Activated naive CD8-positive, alpha-beta T cell treated with anti-CD3 and anti-CD28 coated beads, Interleukin-2, amount 50 U/mL, for 24 hours (primary cell): ENCODE measurements around the gene ABCA4.
"Not testable (repeated sequence)": the region's sequence is repeated elsewhere in the genome, so short reads cannot be mapped to it uniquely, and the experiment has no call there.

Experiments
- ATAC-seq: fragments of 150-1000 bp; cut with Tn5 transposase; one replicate; pipeline ENCODE4 v1.10.0; 2021
- DNase-seq: peaks from one replicate; pipeline ENCODE4 v3.0.0; 2021
- H3K27ac Mint-ChIP-seq: one replicate; pipeline ENCODE4 v1.8.0; 2021; ENCODE audit warnings: mild to moderate bottlenecking, mixed read lengths
- H3K27me3 Mint-ChIP-seq: one replicate; pipeline ENCODE4 v1.8.0; 2021; ENCODE audit warnings: mixed read lengths
- H3K36me3 Mint-ChIP-seq: one replicate; pipeline ENCODE4 v1.8.0; 2021; ENCODE audit warnings: low read depth, mixed read lengths
- H3K4me1 Mint-ChIP-seq: one replicate; pipeline ENCODE4 v1.8.0; 2021; ENCODE audit warnings: mixed read lengths
- H3K4me3 Mint-ChIP-seq: one replicate; pipeline ENCODE4 v1.8.0; 2021; ENCODE audit warnings: mild to moderate bottlenecking, moderate library complexity, mixed read lengths
- H3K9me3 Mint-ChIP-seq: one replicate; pipeline ENCODE4 v1.8.0; 2021; ENCODE audit warnings: mixed read lengths

ABCA4 gene

DNA sequence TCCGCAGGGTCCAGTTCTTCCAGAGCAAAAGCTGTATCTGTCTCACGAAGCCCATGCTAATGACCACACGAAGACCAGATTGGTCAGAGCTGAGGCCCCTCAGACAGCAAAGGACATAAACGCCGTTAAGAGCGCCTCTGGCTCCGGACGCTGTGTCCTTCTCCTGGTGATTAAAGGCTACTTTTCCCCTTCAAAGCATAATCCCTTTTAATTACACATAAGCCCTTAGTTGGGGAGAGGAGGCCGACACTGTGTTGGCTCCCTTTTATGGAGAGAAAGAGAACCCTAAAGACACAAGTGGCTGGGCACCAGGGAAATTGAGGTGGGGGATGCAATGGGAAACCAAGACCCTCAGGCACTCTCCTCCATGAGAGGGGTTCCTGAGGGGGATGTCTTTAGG, at the start of gene ABCA4:
Gene ABCA4 (minus strand): TSS at position 158 of the 400 bp plus-strand sequence. CDS start 103 bp downstream, at position 55.
- Mint-ChIP-seq H3K27ac (no peak within 1 kb of the TSS), H3K9me3 (no peaks in the 10 kb centered on the region), H3K4me3 (no peak within 1 kb of the TSS), H3K4me1 (no peaks in the 10 kb centered on the region), H3K36me3 (no peaks in the 10 kb centered on the region), H3K27me3 (peaks cover 8% of the 10 kb centered on the region)
- ATAC-seq, result no peak
- DNase-seq, result no peak

DNA sequence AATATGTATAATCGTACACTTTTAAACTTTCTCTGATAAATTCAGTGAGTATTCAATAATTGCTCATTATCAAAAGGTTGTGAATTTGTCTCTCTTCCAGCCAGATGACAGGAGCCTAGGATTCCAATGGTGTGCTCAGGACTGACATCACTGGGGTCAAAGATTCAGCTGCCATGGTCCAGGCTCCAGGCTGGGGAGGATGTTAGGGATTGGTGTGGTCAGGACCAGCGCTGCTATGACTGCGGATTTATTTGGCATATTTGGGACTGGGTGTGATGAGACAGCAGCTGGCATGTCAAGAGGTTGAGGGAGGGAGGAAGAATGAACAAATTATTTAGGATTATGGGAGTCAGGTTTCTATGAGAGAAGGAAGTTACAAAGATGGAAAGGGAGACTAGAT, 48.2 kb upstream of the ABCA4 start:
- Mint-ChIP-seq H3K36me3 (no peaks in the 10 kb centered on the region), H3K9me3 (no peaks in the 10 kb centered on the region), H3K27ac (no peak overlapping the region), H3K4me3 (no peak overlapping the region), H3K4me1 (no peaks in the 10 kb centered on the region), H3K27me3 (peaks cover 9% of the 10 kb centered on the region)
- ATAC-seq, result no peak
- DNase-seq, result no peak

GRCh38 chr1:94165843-94166242, 44.9 kb upstream of the ABCA4 start:
- ATAC-seq, result no peak
- peaks cover 13% of the 10 kb centered on the region for H3K27me3 Mint-ChIP-seq
- no peaks in the 10 kb centered on the region for H3K36me3 Mint-ChIP-seq

GRCh38 chr1:94164885-94165284, 43.9 kb upstream of the ABCA4 start:
- DNase-seq, H3K4me3 Mint-ChIP-seq, H3K4me1 Mint-ChIP-seq, H3K36me3 Mint-ChIP-seq, H3K9me3 Mint-ChIP-seq, H3K27ac Mint-ChIP-seq, ATAC-seq: not testable (repeated sequence)
- peaks cover 13% of the 10 kb centered on the region for H3K27me3 Mint-ChIP-seq

More at GRCh38 chr1:94165843-94166242, 44.9 kb upstream of the ABCA4 start:
- Mint-ChIP-seq H3K4me3 (no peak overlapping the region), H3K27ac (no peak overlapping the region), H3K9me3 (no peaks in the 10 kb centered on the region), H3K4me1 (no peaks in the 10 kb centered on the region)
- no peak for DNase-seq

DNA sequence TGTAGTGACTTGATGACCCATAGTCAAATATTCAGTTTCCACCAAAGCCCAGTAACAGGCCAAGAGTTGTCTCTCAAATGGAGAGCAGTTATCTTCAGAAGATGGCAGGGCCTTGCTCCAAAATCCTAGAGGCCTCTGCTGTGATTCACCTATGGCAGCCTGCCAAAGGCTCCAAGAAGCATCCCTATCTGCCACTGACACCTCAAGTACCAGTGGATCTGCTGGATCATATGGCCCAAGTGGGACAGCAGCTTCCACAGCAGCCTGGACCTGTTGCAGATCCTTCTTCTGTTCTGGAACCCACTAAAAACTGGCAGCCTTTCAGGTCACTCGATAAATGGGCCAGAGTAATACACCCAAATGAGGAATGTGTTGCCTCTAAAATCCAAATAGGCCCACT, 43.2 kb upstream of the ABCA4 start:
- H3K27ac Mint-ChIP-seq, ATAC-seq, DNase-seq, H3K9me3 Mint-ChIP-seq, H3K36me3 Mint-ChIP-seq, H3K4me1 Mint-ChIP-seq, H3K4me3 Mint-ChIP-seq: not testable (repeated sequence)
- H3K27me3 Mint-ChIP-seq, result peaks cover 11% of the 10 kb centered on the region

DNA sequence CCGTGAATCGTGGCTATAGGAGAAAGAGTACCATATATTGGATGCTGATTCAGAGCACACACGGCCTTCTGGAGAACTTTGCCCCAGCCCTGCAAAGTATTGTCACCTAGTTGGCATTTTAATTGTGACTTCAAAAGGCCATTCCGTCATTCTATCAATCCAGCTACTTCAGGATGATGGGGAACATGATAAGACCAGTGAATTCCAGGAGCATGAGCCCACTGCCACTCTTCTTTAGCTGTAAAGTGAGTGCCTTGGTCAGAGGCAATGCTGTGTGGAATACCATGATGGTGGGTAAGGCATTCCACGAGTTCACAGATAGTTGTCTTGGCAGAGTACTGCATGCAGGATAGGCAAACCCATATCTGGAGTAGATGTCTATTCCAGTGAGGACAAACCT, 42.3 kb upstream of the ABCA4 start:
- H3K27ac Mint-ChIP-seq, ATAC-seq, H3K27me3 Mint-ChIP-seq, H3K4me1 Mint-ChIP-seq, H3K4me3 Mint-ChIP-seq, DNase-seq, H3K9me3 Mint-ChIP-seq, H3K36me3 Mint-ChIP-seq: not testable (repeated sequence)

- Mint-ChIP-seq H3K36me3 (no peaks in the 10 kb centered on the region), H3K27me3 (peaks cover 6% of the 10 kb centered on the region), H3K4me3 (no peak overlapping the region), H3K27ac (no peak overlapping the region), H3K4me1 (no peaks in the 10 kb centered on the region), H3K9me3 (no peaks in the 10 kb centered on the region)
- ATAC-seq (no peak), DNase-seq (no peak)
Observed at GRCh38 chr1:94160811-94161210, 39.9 kb upstream of the ABCA4 start.

DNA sequence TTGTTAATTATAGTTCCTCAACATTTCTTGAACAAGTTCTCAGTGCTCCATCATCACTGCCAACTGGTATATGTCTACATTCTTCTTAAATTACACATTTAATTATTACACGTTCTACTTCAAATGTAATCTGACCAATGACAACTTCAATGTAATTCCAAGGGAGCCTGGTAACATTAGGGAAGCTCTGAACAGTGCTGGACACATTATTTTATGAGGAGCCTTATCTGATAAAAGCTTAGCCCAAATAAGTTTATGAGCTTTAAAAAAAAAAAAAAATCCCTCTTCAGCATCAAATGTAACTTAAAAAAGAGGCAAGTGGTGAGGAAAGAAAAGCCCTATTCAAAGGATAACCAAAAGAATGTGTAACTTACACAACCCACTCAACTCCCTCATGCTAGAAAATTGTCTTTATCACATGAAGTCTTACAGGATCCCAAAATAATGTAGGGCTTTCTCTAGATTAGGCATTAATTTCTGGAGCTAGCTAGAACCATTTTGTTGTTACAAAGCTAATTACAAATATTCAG, 35.2 kb upstream of the ABCA4 start:
- ATAC-seq (no peak), DNase-seq (no peak)
- Mint-ChIP-seq H3K4me1 (no peaks in the 10 kb centered on the region), H3K4me3 (no peak overlapping the region), H3K36me3 (no peaks in the 10 kb centered on the region), H3K27ac (no peak overlapping the region), H3K9me3 (no peaks in the 10 kb centered on the region), H3K27me3 (no peaks in the 10 kb centered on the region)

GRCh38 chr1:94154989-94155388, 34.0 kb upstream of the ABCA4 start:
- Mint-ChIP-seq H3K36me3 (no peaks in the 10 kb centered on the region), H3K4me1 (no peaks in the 10 kb centered on the region)
- no peak for ATAC-seq

DNA sequence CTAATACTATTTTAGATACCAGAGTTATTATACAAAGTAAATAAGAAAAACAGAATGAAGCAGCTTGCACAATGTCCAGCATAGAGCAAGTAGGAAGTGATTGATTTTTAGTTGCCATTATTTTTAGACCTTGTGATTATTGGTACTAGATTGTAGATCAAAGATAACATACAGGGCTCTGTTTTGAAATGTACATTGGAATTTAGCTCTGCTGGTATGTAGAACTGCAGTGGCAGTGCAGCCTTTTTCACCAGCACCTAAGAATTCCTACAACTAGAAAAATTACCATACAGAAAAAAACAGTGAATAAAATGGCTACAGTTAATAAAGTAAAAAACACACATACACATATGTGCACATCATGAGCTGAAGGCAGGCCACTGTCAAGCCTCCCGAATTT, 32.2 kb upstream of the ABCA4 start:
- no peak for ATAC-seq
- H3K27me3 Mint-ChIP-seq, result no peaks in the 10 kb centered on the region
- no peak for DNase-seq
- no peak overlapping the region for H3K27ac Mint-ChIP-seq
- no peaks in the 10 kb centered on the region for H3K4me1 Mint-ChIP-seq
- no peak overlapping the region for H3K4me3 Mint-ChIP-seq
- H3K36me3 Mint-ChIP-seq, result no peaks in the 10 kb centered on the region
- no peaks in the 10 kb centered on the region for H3K9me3 Mint-ChIP-seq

More at GRCh38 chr1:94154989-94155388, 34.0 kb upstream of the ABCA4 start:
- Mint-ChIP-seq H3K27me3 (no peaks in the 10 kb centered on the region), H3K27ac (no peak overlapping the region), H3K4me3 (no peak overlapping the region), H3K9me3 (no peaks in the 10 kb centered on the region)
- DNase-seq, result no peak

DNA sequence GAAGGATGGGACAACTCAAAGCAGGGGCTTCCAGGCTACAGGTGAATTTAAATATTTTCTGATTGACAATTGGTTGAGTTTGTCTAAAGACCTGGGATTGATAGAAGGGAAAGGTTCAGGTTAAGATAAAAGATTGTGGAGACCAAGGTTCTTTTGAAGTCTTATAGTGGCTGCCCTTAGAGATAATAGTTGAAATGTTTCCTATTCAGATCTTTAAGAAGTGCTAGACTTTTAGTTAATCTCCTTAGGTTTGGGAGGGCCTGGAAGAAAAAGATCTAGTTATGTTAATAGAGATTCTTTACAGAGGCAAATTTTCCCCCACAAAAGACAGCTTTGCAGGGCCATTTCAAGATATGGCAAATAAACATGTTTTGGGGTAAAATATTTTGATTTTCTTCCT, 28.2 kb upstream of the ABCA4 start:
- H3K27me3 Mint-ChIP-seq, H3K4me1 Mint-ChIP-seq, DNase-seq, H3K4me3 Mint-ChIP-seq, H3K27ac Mint-ChIP-seq, H3K9me3 Mint-ChIP-seq, ATAC-seq, H3K36me3 Mint-ChIP-seq: not testable (repeated sequence)

GRCh38 chr1:94146273-94146672, 25.3 kb upstream of the ABCA4 start:
- no peak for DNase-seq
- ATAC-seq, result no peak
- Mint-ChIP-seq H3K4me1 (no peaks in the 10 kb centered on the region), H3K27ac (no peak overlapping the region), H3K9me3 (no peaks in the 10 kb centered on the region), H3K36me3 (no peaks in the 10 kb centered on the region), H3K27me3 (no peaks in the 10 kb centered on the region), H3K4me3 (no peak overlapping the region)

DNA sequence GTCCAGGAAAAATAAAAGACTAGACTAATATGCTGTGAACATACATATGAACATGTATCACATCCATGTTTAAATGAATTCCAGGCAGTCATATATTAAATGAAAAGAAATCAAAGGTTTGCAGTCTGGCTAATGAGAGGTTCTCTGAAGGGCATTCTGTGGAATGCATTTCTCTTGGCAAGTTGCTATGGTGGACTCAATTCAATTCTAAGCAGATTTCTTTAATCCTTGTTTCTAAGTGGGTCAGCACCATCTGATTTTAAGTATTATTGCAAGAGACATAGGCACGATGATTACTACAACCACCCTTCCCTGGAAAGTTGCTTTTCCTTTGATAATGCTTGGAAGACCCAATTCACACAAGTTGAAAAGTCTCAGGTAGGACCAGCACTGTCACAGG, 23.9 kb upstream of the ABCA4 start:
- Mint-ChIP-seq H3K27me3 (no peaks in the 10 kb centered on the region), H3K4me1 (no peaks in the 10 kb centered on the region), H3K4me3 (no peak overlapping the region), H3K27ac (no peak overlapping the region), H3K36me3 (no peaks in the 10 kb centered on the region), H3K9me3 (no peaks in the 10 kb centered on the region)
- ATAC-seq (no peak), DNase-seq (no peak)

DNA sequence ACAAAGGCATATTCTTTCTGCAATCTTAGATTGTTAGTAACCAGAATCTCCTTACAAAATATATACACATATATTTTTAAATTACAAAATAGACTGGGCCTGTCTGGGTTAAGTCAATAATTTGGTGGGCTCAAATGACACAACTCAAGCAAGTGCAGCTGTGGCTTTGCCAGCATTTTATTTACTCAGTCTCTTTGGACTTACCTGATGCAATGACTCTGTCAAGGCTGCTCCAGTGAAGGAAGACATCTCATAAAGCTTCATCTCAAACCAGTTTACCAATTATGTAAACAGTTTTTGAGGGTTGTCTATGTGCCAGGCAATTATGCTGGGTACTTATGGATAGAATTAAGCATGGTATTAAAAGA, 22.8 kb upstream of the ABCA4 start:
- DNase-seq (no peak), ATAC-seq (no peak)
- Mint-ChIP-seq H3K36me3 (no peaks in the 10 kb centered on the region), H3K4me3 (no peak overlapping the region), H3K27me3 (no peaks in the 10 kb centered on the region), H3K27ac (no peak overlapping the region), H3K9me3 (no peaks in the 10 kb centered on the region), H3K4me1 (no peaks in the 10 kb centered on the region)

- H3K4me3 Mint-ChIP-seq, result no peak overlapping the region
- H3K27me3 Mint-ChIP-seq, result no peaks in the 10 kb centered on the region
- H3K4me1 Mint-ChIP-seq, result no peaks in the 10 kb centered on the region
- no peak overlapping the region for H3K27ac Mint-ChIP-seq
- ATAC-seq, result no peak
- no peak for DNase-seq
- no peaks in the 10 kb centered on the region for H3K36me3 Mint-ChIP-seq
- H3K9me3 Mint-ChIP-seq, result no peaks in the 10 kb centered on the region
Observed at GRCh38 chr1:94143173-94143808, 22.3 kb upstream of the ABCA4 start.

DNA sequence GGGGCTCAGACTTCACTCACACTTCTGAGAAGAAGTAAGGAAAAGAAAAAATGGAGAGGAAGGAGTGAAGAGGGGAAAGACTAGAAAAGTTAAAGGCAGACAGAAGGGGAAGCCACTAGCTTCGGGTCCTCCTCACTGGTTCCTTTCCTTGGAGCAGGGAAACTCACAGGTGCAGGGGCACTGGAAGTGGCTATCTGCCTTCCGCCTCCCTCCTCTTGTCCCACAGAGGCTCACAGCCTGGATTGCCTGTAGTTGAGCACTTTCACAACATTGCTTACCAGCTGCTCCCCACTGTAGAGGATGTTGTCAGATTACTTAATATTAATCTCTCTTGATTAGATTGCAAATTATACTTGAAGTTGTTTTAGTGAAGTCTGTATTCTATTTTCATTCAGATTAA, 21.6 kb upstream of the ABCA4 start:
- ATAC-seq, result no peak
- Mint-ChIP-seq H3K4me1 (no peaks in the 10 kb centered on the region), H3K27me3 (no peaks in the 10 kb centered on the region), H3K4me3 (no peak overlapping the region), H3K36me3 (no peaks in the 10 kb centered on the region), H3K9me3 (no peaks in the 10 kb centered on the region), H3K27ac (no peak overlapping the region)
- no peak for DNase-seq
